Thoracic aorta (tissue), 2 donors: Measurements from ENCODE around the gene NUF2. TPM values are rescaled to one million over a fixed set of nuclear protein-coding genes. Genes with fewer than 3 reads are reported as not detected.

ENCODE experiments used
- ATAC-seq: fragments of 150-250 bp; one replicate; pipeline ENCODE4 v1.8.0; 2017; ENCODE audit warnings: low read depth; ENCODE audit not compliant: insufficient number of reproducible peaks, low FRiP score
- DNase-seq: peaks from one replicate; pipeline ENCODE4 v3.0.0-alpha.2; 2020; ENCODE audit warnings: low spot score
- H3K27ac ChIP-seq, 2 donors: fragments of 200-600 bp; sonication (generic); 1 replicate in 1 of 2; 2 replicates in 1 of 2; pipeline ENCODE4 v1.5.1; 2016; ENCODE audit warnings: mild to moderate bottlenecking in 2 of 2, moderate library complexity in 2 of 2
- H3K27me3 ChIP-seq: fragments of 200-600 bp; sonication (generic); replicated peaks from 2 replicates; pipeline ENCODE4 v1.6.0; 2016; ENCODE audit warnings: mild to moderate bottlenecking; ENCODE audit not compliant: insufficient read depth
- H3K36me3 ChIP-seq: fragments of 200-600 bp; sonication (generic); one replicate; pipeline ENCODE4 v1.5.1; 2016
- H3K4me1 ChIP-seq, 2 donors: fragments of 200-600 bp; sonication (generic); 1 replicate in 1 of 2; 2 replicates in 1 of 2; pipeline versions ENCODE4 v1.5.1 to v1.6.0; 2016; ENCODE audit warnings: low read depth in 2 of 2, mild to moderate bottlenecking in 1 of 2; ENCODE audit not compliant: control insufficient read depth in 1 of 2
- H3K4me3 ChIP-seq: fragments of 200-600 bp; sonication (generic); 2 replicates; pipeline ENCODE4 v1.5.1; 2016; ENCODE audit warnings: mild to moderate bottlenecking
- H3K9me3 ChIP-seq: fragments of 200-600 bp; sonication (generic); 2 replicates; pipeline ENCODE4 v1.5.1; 2016
- total RNA-seq, 2 donors: library from RNA; depleted of rRNA; stranded (reverse); fragments of >200 nt; gene quantifications; one replicate each; pipeline versions ENCODE4 v1.1.0 to v1.2.3, GENCODE V29; 2016
- TF ChIP-seq, protein P1 (sequence below): fragments of 200-600 bp; sonication (generic); IDR thresholded peaks from one replicate; pipeline ENCODE4 v1.5.1; 2019; ENCODE audit warnings: antibody characterized with exemption

NUF2 gene
- total RNA-seq, 2 donors from 2014 or later: 1.6 TPM; not detected in 1

DNA sequence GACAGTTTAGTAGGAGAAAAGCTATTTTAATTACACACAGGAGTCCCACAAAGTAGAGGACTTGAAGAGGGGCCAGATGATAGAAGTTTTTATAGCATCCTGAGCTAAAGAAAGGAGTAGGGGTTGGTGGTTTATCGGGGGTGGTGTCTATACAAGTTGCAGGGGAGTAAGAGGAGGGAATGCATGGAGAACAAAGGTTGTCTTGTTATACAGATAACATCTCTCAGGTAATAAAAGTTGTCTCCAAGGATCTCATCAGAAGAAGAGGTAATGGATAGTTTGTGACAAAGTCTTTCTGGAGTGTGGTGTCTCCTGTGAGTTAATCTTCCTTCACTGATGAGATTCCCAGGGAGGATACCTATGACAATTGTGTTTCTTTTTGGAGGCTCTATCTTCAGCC is 23.4 kb upstream of the NUF2 start:
- no peaks in the 10 kb centered on the region for H3K9me3 ChIP-seq
- H3K36me3 ChIP-seq: no peaks in the 10 kb centered on the region
- ATAC-seq (no peak), DNase-seq (no peak)
- TF ChIP-seq, protein P1, sequence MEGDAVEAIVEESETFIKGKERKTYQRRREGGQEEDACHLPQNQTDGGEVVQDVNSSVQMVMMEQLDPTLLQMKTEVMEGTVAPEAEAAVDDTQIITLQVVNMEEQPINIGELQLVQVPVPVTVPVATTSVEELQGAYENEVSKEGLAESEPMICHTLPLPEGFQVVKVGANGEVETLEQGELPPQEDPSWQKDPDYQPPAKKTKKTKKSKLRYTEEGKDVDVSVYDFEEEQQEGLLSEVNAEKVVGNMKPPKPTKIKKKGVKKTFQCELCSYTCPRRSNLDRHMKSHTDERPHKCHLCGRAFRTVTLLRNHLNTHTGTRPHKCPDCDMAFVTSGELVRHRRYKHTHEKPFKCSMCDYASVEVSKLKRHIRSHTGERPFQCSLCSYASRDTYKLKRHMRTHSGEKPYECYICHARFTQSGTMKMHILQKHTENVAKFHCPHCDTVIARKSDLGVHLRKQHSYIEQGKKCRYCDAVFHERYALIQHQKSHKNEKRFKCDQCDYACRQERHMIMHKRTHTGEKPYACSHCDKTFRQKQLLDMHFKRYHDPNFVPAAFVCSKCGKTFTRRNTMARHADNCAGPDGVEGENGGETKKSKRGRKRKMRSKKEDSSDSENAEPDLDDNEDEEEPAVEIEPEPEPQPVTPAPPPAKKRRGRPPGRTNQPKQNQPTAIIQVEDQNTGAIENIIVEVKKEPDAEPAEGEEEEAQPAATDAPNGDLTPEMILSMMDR: no peak
- no peak overlapping the region for H3K27ac ChIP-seq
- peaks cover 0 to 14% of the 10 kb centered on the region in 2 donors for H3K4me1 ChIP-seq
- no peak overlapping the region for H3K4me3 ChIP-seq
- H3K27me3 ChIP-seq: no peaks in the 10 kb centered on the region

DNA sequence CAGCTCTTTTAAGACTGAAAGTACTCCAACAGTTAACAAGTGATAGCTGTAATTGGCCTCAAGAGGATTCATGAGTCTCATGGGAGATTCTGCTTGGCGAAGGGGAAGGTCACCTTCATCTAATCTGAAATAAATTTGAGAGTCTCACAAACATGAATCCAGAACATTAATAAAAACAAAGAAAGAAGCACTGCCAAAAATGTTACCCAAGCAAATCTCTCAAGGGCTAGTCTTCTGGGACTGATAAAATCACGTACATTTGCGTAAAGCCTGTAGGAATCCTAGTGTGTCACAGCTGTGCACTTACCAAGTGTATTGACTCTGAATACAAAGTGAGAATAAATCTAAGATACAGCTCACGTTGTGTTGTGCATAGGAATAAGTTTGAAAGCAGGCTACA is 21.2 kb upstream of the NUF2 start:
- Histone ChIP-seq H3K27ac (no peak overlapping the region), H3K36me3 (no peaks in the 10 kb centered on the region), H3K27me3 (no peaks in the 10 kb centered on the region), H3K4me1 (peaks cover 0 to 14% of the 10 kb centered on the region in 2 donors), H3K9me3 (no peaks in the 10 kb centered on the region), H3K4me3 (no peak overlapping the region)
- DNase-seq (no peak), ATAC-seq (no peak)
- TF ChIP-seq, protein P1: no peak

DNA sequence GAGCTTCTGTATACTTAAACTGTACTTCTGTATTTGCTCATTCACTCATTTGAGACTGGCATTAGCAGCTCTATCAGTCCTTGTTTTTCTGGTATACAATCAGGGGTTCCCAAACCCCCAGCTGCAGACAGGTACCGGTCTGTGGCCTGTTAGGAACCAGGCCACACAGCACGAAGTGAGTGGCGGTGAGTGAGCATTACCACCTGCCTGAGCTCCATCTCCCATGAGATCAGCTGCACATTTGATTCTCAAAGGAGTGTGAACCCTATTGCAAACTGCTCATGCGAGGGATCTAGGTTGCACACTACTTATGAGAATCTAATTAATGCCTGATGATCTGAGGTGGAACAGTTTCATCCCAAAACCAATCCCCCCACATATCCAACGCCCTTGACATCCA is 18.2 kb upstream of the NUF2 start:
- TF ChIP-seq, protein P1: no peak
- H3K9me3 ChIP-seq: no peaks in the 10 kb centered on the region
- H3K36me3 ChIP-seq: no peaks in the 10 kb centered on the region
- ATAC-seq: no peak
- no peak for DNase-seq
- H3K4me3 ChIP-seq: no peak overlapping the region
- H3K4me1 ChIP-seq: peaks cover 0 to 14% of the 10 kb centered on the region in 2 donors
- H3K27me3 ChIP-seq: no peaks in the 10 kb centered on the region
- H3K27ac ChIP-seq: no peak overlapping the region

DNA sequence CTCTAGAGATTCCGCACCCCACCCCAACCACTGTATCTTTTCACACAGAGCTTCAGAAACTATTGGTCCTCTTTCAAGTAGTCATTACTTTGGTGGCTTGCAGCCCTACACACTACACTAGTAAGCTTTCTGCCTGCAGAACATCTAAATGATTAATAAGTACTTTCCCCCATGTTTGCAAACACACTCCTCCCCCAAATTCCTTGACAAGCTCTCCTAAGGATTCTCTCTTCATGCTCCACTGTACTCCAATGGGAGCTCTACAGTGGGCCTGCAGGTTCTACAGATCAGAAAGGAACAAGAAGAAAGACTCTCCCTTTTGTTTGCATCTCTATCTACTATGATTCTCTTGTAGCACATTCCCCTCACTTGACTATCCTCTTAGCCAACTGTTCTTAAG is 16.3 kb upstream of the NUF2 start:
- DNase-seq (no peak), ATAC-seq (no peak)
- peaks cover 0 to 12% of the 10 kb centered on the region in 2 donors for H3K4me1 ChIP-seq
- H3K27ac ChIP-seq: no peak overlapping the region
- no peaks in the 10 kb centered on the region for H3K9me3 ChIP-seq
- H3K27me3 ChIP-seq: no peaks in the 10 kb centered on the region
- H3K36me3 ChIP-seq: no peaks in the 10 kb centered on the region
- H3K4me3 ChIP-seq: no peak overlapping the region
- TF ChIP-seq, protein P1: no peak

DNA sequence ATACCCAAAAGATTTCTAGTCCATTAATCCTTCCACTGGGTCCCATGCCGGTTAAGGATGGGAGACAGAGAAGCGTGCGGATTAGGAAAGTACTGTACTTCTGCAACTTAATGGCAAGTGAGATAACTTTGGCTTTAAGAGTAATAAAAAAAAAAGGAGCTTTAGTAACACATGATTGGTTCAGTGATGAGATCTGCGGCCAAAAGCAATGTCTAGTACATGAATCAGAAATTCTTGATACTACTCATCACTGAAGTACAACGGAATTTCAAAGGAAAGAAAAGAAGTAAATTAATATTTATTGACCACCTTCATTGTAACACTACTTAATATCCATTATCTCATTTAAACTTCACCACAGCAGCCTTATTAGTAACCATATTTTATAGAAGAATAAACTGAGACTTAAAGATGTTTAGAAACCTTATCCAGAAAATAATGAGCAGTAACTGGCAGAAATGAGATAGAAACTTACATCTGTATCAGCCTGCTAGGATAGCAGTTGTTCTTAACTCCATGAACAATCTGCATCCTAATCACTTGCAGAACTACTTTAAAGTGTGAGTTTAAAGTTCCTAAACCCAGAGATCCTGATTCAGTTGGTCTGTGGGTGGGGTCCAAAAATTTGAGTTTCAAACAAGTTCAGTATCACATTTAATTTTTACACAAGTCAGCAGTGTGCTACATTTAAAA is 14.1 kb upstream of the NUF2 start:
- Histone ChIP-seq H3K4me3 (no peak overlapping the region), H3K27me3 (no peaks in the 10 kb centered on the region), H3K27ac (no peak overlapping the region), H3K9me3 (no peaks in the 10 kb centered on the region), H3K4me1 (no peaks in the 10 kb centered on the region), H3K36me3 (no peaks in the 10 kb centered on the region)
- no peak for ATAC-seq
- TF ChIP-seq, protein P1: no peak
- no peak for DNase-seq
